ENCODE results near the gene ZCCHC8. TPM values are rescaled to one million over a fixed set of nuclear protein-coding genes. Genes with fewer than 3 reads are reported as not detected.
"Not testable (repeated sequence)": the region's sequence is repeated elsewhere in the genome, so short reads cannot be mapped to it uniquely, and the experiment has no call there.

Gene ZCCHC8
- total RNA-seq, 2 experiments from 2014 or later, result 45.2 to 45.3 TPM

DNA sequence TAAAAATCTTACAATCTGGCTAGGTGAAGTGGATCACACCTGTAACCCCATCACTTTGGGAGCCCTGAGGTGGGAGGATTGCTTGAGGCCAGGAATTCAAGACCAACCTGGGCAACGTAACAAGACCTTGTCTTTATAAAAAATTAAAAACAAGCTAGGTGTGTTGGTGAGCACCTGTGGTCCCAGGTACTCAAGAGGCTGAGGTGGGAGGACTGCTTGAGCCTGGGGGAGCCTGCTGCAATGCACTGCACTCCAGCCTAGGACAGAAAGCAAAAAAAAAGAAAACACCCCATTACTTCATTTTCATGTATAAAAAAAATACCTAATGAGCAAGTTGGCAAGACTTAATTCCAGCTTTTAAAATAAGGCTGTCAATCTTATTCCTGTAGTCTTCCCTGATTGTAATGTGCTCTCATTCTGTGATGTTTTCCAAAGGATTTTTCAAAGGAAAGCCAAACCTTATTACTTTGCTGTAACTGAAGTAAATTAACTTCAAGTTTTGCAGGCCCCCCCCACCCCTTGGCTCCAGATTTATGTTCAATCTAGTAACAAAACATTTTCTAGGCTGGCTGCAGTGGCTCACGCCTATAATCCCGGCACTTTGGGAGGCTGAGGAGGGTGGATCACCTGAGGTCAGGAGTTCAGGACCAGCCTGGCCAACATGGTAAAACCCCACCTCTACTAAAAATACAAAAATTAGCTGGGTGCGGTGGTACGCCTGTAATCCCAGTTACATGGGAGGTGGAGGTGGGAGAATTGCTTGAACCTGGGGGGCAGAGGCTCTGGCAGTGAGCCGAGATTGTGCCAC is 3.3 kb upstream of the ZCCHC8 start:
- CTCF ChIA-PET, result interaction anchor here (1.0 kb wide), 2 partner anchors 23 to 105 kb away, joined by 3 read pairs; partner anchors contain the start of genes KNTC1 and RSRC2
- no peak overlapping the region for H3K27ac Mint-ChIP-seq
- H3K4me3 Mint-ChIP-seq, result no peak overlapping the region
- H3K27me3 Mint-ChIP-seq, result no peaks in the 10 kb centered on the region
- H3K36me3 Mint-ChIP-seq, result peaks cover 50% of the 10 kb centered on the region
- H3K9me3 Mint-ChIP-seq (ENCODE audit: low read depth), result no peaks in the 10 kb centered on the region
- H3K4me1 Mint-ChIP-seq, result peaks cover 19% of the 10 kb centered on the region
- DNase-seq (no peak), ATAC-seq (no peak)

DNA sequence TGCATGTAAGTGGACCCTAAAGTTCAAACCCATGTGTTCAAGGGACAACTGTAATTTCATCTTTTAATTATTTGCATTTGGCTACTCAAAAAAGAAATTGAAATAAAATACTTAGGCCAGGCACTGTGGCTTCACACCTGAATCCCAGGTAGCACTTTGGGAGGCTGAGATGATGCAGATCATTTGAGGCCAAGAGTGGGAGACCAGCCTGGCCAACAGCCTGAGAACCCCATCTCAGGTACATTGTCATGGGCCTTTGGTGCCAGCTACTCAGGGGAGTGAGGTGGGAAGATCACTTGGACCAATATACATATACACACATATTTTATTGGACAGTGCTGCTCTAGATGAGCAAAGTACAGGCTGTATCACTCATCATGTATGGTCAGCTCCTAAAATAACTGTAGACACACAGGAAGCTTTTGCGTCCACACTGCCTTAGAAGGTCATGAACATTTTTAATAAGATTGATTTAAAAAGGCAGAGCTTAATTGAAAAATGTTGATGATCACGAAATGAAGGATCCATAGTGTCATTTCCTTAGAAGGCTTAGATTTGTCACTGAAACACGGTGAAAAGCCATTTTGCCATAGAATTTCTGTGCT is 2.5 kb upstream of the ZCCHC8 start:
- CTCF ChIA-PET, result interaction anchor here (1.0 kb wide), 2 partner anchors 24 to 104 kb away, joined by 3 read pairs; partner anchors contain the start of genes KNTC1 and RSRC2
- ATAC-seq, result no peak
- H3K4me1 Mint-ChIP-seq, result peaks cover 25% of the 10 kb centered on the region
- no peaks in the 10 kb centered on the region for H3K27me3 Mint-ChIP-seq
- H3K36me3 Mint-ChIP-seq, result peaks cover 46% of the 10 kb centered on the region
- H3K4me3 Mint-ChIP-seq, result no peak overlapping the region
- no peak for DNase-seq
- H3K9me3 Mint-ChIP-seq (ENCODE audit: low read depth), result no peaks in the 10 kb centered on the region
- peak overlapping the region; percentile 43 for H3K27ac Mint-ChIP-seq

DNA sequence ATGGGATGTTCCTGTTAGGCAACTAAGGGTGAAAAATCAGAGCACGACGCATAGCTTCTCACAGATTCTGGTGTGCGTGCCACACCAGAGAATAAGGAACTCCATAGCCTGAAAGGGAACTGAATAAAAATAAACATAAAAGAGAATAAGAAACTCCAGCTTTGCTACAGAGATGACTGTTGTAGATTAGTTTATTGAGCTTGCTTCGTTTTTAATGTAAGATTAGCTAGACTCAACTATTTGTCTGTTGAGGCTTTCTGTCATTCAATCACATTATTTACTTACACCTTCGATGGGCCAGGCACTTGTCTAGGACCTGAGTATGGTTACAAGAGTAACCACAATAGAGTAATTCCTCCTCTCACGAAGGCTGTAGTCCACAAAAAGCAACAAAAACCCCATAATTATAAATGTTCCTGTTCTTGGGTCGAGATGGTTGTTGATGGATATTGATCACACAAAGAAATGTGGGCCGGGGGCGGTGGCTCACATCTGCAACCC is 807 bp upstream of the ZCCHC8 start:
- Mint-ChIP-seq H3K4me1 (peaks cover 34% of the 10 kb centered on the region), H3K9me3 (ENCODE audit: low read depth) (no peaks in the 10 kb centered on the region), H3K27me3 (no peaks in the 10 kb centered on the region), H3K36me3 (peaks cover 40% of the 10 kb centered on the region), H3K27ac (peak overlapping the region; percentile 99), H3K4me3 (peak overlapping the region; percentile 97)
- ATAC-seq (no peak), DNase-seq (no peak)
- CTCF ChIA-PET, result interaction anchor here (0.7 to 4.2 kb wide), 11 partner anchors 9 to 166 kb away, joined by 3 to 22 read pairs (median 8); partner anchors contain the start of genes KNTC1 and RSRC2

DNA sequence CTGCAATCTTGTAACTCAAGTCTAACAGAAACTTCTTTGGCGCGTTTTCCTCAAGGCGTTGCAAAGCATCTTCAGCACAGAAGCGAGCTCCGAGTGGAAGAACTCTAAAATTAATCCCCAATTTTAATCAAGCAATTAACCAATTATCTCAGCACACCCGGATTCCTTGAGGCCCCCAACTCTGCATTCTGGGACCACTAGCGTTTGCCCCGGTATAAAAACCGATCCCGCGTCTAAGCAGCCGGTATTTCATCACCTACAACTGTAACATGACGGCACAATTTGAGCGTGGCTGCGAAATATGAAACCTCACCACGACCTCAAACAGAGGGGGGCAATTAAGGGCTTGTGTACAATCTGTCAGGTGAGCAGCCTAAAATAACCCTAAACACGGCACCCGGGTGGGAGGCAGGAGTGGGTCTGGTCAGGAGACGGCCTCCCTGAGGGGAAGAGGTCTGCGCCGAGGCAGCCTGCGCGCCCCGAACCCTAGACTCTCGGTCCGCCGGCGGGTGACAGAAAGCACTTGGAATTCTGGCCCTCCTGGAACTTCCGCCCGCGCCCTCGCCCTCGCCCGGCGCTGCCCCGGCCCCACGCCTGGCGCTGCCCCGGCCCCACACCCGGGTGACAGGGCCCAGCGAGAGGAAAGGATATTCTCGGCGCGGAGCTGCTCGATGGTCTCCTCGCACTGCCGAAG is 594 bp downstream of the ZCCHC8 start:
- Mint-ChIP-seq H3K27me3 (no peaks in the 10 kb centered on the region), H3K36me3 (peaks cover 36% of the 10 kb centered on the region), H3K27ac (peak overlapping the region; percentile 99), H3K4me1 (peaks cover 41% of the 10 kb centered on the region), H3K9me3 (ENCODE audit: low read depth) (no peaks in the 10 kb centered on the region), H3K4me3 (peak overlapping the region; percentile 97)
- CTCF ChIA-PET, result interaction anchor here (0.8 to 4.2 kb wide), 14 partner anchors 8 to 253 kb away, joined by 3 to 22 read pairs (median 6); partner anchors contain the start of genes CLIP1, DENR, KNTC1 and RSRC2
- no peak for ATAC-seq
- DNase-seq, result peak; percentile 78

DNA sequence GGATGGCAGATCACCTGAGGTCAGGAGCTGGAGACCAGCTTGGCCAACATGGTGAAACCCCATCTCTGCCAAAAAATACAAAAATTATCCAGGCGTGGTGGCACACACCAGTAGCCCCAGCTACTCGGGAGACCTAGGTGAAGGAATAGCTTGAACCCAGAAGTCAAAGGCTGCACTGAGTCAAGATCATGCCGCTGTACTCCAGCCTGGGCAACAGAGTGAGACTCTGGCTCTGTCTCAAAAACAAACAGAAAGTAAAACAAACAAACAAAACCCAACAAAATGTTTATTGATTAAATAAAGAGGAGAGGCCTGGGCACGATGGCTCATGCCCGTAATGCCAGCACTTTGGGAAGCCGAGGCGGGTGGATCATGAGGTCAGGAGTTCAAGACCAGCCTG is 5.5 kb downstream of the ZCCHC8 start:
- ATAC-seq (no peak), DNase-seq (no peak)
- Mint-ChIP-seq H3K27ac (peak overlapping the region; percentile 49), H3K4me3 (no peak overlapping the region), H3K9me3 (ENCODE audit: low read depth) (no peaks in the 10 kb centered on the region), H3K36me3 (peaks cover 40% of the 10 kb centered on the region), H3K27me3 (no peaks in the 10 kb centered on the region), H3K4me1 (peaks cover 37% of the 10 kb centered on the region)
- CTCF ChIA-PET, result interaction anchor here (1.1 kb wide), 1 partner anchor 96 kb away, joined by 3 read pairs; no protein-coding TSS in a partner anchor

DNA sequence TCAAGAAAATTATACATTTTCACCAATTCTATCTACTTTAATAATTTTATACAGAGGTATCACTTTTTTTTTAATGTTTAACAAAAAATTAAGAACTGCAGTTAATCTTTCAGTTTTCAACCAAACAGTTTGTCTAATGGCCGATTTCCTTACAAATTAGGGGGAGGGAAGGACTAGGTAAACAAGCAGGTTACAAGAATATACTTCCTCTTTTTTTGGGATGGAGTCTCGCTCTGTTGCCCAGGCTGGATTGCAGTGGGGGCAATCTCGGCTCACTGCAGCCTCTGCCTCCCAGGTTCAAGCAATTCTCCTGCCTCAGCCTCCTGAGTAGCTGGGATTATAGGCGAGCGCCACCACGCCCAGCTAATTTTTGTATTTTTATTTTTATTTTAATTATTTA is 7.5 kb downstream of the ZCCHC8 start:
- H3K9me3 Mint-ChIP-seq (ENCODE audit: low read depth); H3K27me3 Mint-ChIP-seq; H3K4me3 Mint-ChIP-seq; ATAC-seq; CTCF ChIA-PET; H3K27ac Mint-ChIP-seq; DNase-seq: not testable (repeated sequence)
- Mint-ChIP-seq H3K4me1 (peaks cover 30% of the 10 kb centered on the region), H3K36me3 (peaks cover 41% of the 10 kb centered on the region)

DNA sequence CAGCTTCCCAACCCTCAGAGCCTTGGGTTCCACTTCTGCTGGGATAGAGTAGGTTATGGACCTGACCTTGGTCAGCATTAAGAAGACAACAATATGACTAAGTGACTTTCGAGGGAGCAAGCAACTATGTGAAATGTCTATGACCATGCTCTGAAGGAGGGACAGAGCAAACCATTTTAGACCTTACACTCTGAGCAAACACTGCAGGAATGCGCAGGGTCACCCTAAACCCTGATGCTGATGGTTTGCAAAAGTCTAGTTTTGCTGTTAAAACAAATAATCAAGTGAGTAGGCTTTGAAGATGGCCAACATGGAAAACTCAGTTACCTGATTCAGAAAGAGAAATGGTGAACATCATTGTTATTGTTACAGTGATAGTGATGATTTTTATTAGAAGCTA is 8.7 kb downstream of the ZCCHC8 start:
- CTCF ChIA-PET, result interaction anchor here (0.7 kb wide), 1 partner anchor 128 kb away, joined by 3 read pairs; no protein-coding TSS in a partner anchor
- H3K36me3 Mint-ChIP-seq, result peaks cover 42% of the 10 kb centered on the region

DNA sequence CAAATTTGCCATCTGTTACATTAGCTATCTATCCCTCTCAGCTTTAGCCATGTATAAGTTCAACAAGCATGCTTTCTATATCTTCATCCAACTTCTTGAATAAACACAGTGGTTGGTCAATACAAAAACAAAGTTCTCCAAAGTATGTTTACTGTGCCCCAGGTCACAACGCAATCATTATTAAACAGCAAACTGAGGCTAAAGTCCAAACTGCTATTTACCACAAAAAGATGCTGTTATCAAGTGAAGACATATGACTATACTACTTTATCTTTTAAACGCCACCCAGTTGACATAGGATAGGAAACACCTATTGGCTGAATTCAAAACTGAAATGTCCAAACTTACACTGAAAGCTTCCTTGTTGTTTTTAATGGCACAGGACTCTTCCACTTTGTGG is 11.7 kb downstream of the ZCCHC8 start:
- CTCF ChIA-PET, result interaction anchor here (0.5 to 1.5 kb wide), 2 partner anchors 65 to 85 kb away, joined by 3 to 4 read pairs; no protein-coding TSS in a partner anchor
- no peak for ATAC-seq
- DNase-seq, result no peak
- Mint-ChIP-seq H3K36me3 (peaks cover 48% of the 10 kb centered on the region), H3K27me3 (no peaks in the 10 kb centered on the region), H3K27ac (no peak overlapping the region), H3K9me3 (ENCODE audit: low read depth) (no peaks in the 10 kb centered on the region), H3K4me1 (peaks cover 15% of the 10 kb centered on the region), H3K4me3 (no peak overlapping the region)

More for the DNA sequence above, 8.7 kb downstream of the ZCCHC8 start:
- Mint-ChIP-seq H3K27me3 (no peaks in the 10 kb centered on the region), H3K4me3 (no peak overlapping the region), H3K4me1 (peaks cover 25% of the 10 kb centered on the region), H3K27ac (no peak overlapping the region), H3K9me3 (ENCODE audit: low read depth) (no peaks in the 10 kb centered on the region)
- DNase-seq (no peak), ATAC-seq (no peak)

DNA sequence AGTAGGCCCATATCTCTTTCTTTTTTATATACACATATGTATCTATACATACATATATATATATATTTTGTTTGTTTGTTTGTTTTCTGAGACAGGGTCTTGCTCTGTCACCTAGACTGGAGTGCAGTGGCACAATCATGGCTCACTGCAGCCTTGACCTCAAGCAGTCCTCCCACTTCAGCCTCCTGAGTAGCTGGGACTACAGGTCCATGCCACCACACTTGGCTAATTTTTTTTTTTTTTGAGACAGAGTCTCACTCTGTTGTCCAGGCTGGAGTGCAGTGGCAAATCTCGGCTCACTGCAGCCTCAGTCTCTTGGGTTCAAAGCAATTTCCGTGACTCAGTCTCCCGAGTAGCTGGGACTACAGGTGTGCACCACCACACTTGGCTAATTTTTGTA is 12.9 kb downstream of the ZCCHC8 start:
- not testable (repeated sequence) for H3K4me3 Mint-ChIP-seq, H3K27me3 Mint-ChIP-seq

DNA sequence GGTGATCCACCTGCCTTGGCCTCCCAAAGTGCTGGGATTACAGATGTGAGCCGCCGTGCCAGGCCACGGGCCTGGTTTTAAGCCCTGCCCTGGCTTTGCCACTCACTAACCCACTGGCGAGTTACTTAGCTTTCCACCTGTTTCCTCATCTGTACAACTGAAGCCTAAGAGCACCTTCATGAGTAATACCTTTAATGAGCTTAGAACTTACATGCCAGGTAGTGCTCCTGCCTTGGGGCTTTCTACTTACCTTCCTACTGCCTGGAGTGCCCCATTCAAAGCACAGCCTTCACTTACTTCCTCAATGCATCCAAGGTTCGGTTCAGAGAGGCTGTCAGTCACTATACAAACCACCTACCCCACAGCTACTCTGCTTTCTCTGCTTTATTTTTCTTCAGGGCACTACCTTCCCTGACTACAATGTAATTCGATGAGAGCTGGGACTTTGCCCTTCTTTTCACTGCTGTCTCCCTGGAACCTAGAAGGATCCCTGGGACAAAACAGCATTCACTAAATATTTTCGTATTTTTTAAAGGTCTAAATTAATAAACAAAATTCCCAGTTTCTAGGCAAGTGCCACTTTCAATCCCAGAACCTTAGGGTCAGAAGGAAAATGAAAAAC is 13.8 kb downstream of the ZCCHC8 start:
- H3K4me1 Mint-ChIP-seq, result peaks cover 17% of the 10 kb centered on the region
- H3K4me3 Mint-ChIP-seq, result no peak overlapping the region
- ATAC-seq (no peak), DNase-seq (no peak)
- H3K27ac Mint-ChIP-seq, result no peak overlapping the region
- no peaks in the 10 kb centered on the region for H3K27me3 Mint-ChIP-seq
- CTCF ChIA-PET, result interaction anchor here (1.3 to 4.0 kb wide), 2 partner anchors 14 to 15 kb away, joined by 3 to 14 read pairs; no protein-coding TSS in a partner anchor
- H3K36me3 Mint-ChIP-seq, result peaks cover 52% of the 10 kb centered on the region
- no peaks in the 10 kb centered on the region for H3K9me3 Mint-ChIP-seq (ENCODE audit: low read depth)

More for the DNA sequence above, 12.9 kb downstream of the ZCCHC8 start:
- Mint-ChIP-seq H3K36me3 (peaks cover 57% of the 10 kb centered on the region), H3K4me1 (peaks cover 19% of the 10 kb centered on the region)
- not testable (repeated sequence) for H3K27ac Mint-ChIP-seq; H3K9me3 Mint-ChIP-seq (ENCODE audit: low read depth); ATAC-seq; DNase-seq
- CTCF ChIA-PET, result interaction anchor here (4.0 kb wide), 1 partner anchor 16 kb away, joined by 14 read pairs; no protein-coding TSS in a partner anchor

DNA sequence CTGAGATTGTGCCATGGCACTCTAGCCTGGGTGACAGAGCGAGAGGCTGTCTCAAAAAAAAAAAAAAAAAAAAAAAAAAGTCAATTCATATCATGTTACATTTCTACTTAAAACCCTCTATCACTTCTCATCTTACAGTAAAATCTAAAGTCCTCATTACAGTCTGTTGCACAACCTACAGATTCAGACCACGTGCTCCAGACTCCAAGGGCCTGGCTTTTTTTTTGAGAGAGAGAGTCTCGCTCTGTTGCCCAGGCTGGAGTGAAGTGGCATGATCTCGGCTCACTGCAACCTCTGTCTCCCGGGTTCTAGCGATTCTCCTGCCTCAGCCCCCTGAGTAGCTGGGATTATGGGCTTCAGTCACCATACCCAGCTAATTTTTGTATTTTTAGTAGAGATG is 14.4 kb downstream of the ZCCHC8 start:
- not testable (repeated sequence) for H3K4me3 Mint-ChIP-seq; DNase-seq; H3K9me3 Mint-ChIP-seq (ENCODE audit: low read depth); H3K27ac Mint-ChIP-seq; ATAC-seq; H3K27me3 Mint-ChIP-seq
- CTCF ChIA-PET, result interaction anchor here (0.7 to 4.0 kb wide), 4 partner anchors 13 to 224 kb away, joined by 3 to 14 read pairs (median 4); no protein-coding TSS in a partner anchor
- peaks cover 15% of the 10 kb centered on the region for H3K4me1 Mint-ChIP-seq
- H3K36me3 Mint-ChIP-seq, result peaks cover 52% of the 10 kb centered on the region

DNA sequence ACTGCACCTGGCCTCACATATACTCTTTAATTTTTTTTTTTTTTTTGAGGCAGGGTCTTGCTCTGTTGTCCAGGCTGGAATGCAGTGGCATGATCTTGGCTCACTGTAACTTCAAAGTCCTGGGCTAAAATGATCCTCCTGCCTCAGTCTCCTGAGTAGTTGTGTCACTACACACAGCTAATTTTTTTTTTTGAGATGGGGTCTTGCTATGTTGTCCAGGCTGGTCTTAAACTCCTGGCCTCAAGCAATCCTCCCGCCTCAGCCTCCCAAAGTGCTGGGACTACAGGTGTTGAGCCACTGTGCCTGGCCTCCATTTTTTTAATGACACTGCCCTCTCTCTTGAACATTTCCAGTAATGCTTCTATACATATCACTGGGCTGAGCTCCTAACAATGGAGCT is 16.3 kb downstream of the ZCCHC8 start:
- not testable (repeated sequence) for H3K4me3 Mint-ChIP-seq; ATAC-seq; H3K27ac Mint-ChIP-seq; H3K27me3 Mint-ChIP-seq; H3K9me3 Mint-ChIP-seq (ENCODE audit: low read depth); DNase-seq
- Mint-ChIP-seq H3K4me1 (peaks cover 11% of the 10 kb centered on the region), H3K36me3 (peaks cover 48% of the 10 kb centered on the region)
- CTCF ChIA-PET, result interaction anchor here (1.7 to 4.0 kb wide), 3 partner anchors 11 to 85 kb away, joined by 4 to 14 read pairs (median 9); no protein-coding TSS in a partner anchor
